Heart left ventricle (tissue), 16 donors: ENCODE results near the gene STAMBP. TPM values are rescaled to one million over a fixed set of nuclear protein-coding genes. Genes with fewer than 3 reads are reported as not detected.

Experiments used
- ATAC-seq, 4 donors: fragments of 200-7000 bp; cut with Tn5 transposase; one replicate each; pipeline ENCODE4 v1.9.1; 2020 to 2022; ENCODE audit warnings: moderate library complexity in 4 of 4, mild to moderate bottlenecking in 3 of 4, moderate number of reproducible peaks in 1 of 4
- DNase-seq, 5 donors: peaks; one replicate each; pipeline ENCODE4 v3.0.0-alpha.2; 2020
- H3K27ac ChIP-seq, 12 donors: fragments of 200-600 bp; sonication (generic) in 4 of 12; one replicate each; pipeline versions ENCODE4 v1.5.0 to v1.8.0; 2016 to 2022; ENCODE audit warnings: mild to moderate bottlenecking in 2 of 12
- H3K27me3 ChIP-seq, 9 donors: fragments of 200-600 bp; sonication (generic) in 2 of 9; one replicate each; pipeline versions ENCODE4 v1.5.1 to v1.8.0; 2016 to 2022; ENCODE audit warnings: mild to moderate bottlenecking in 3 of 9
- H3K36me3 ChIP-seq, 9 donors: fragments of 200-600 bp; sonication (generic) in 2 of 9; one replicate each; pipeline versions ENCODE4 v1.5.0 to v1.8.0; 2018 to 2022; ENCODE audit warnings: mild to moderate bottlenecking in 2 of 9
- H3K4me1 ChIP-seq, 12 donors: fragments of 200-600 bp; sonication (generic) in 4 of 12; one replicate each; pipeline versions ENCODE4 v1.5.0 to v1.8.0; 2016 to 2022; ENCODE audit warnings: mild to moderate bottlenecking in 3 of 12
- H3K4me3 ChIP-seq, 12 donors: fragments of 200-600 bp; sonication (generic) in 4 of 12; one replicate each; pipeline versions ENCODE4 v1.5.0 to v1.8.0; 2017 to 2022; ENCODE audit warnings: mild to moderate bottlenecking in 9 of 12, moderate library complexity in 4 of 12
- H3K9me3 ChIP-seq, 12 donors: fragments of 200-600 bp; sonication (generic) in 4 of 12; one replicate each; pipeline versions ENCODE4 v1.5.0 to v1.8.0; 2016 to 2022; ENCODE audit warnings: mild to moderate bottlenecking in 1 of 12
- POLR2A ChIP-seq, 2 donors: fragments of 450-650 bp; IDR thresholded peaks; one replicate each; pipeline ENCODE4 v1.6.1; 2017; ENCODE audit warnings: antibody characterized with exemption in 2 of 2, mild to moderate bottlenecking in 2 of 2, moderate library complexity in 2 of 2
- WGBS, 4 donors: extraction: QIAGEN DNeasy Blood & Tissue Kit in 2 of 4; methylation state at CpG; one replicate each; pipeline versions ENCODE4 v1.1.5 to v1.1.7; 2013 to 2018; 5-methylcytosine and 5-hydroxymethylcytosine counted together
- intact Hi-C, 10 donors: fragments of 100-400 bp; cut with DNase I; formaldehyde crosslinking; loops; one replicate each; pipeline versions ENCODE4 v1.11.1 to v1.14.2; 2022
- polyA plus RNA-seq, 2 donors: library from polyadenylated mRNA; stranded (reverse); fragments of 200-250 nt; gene quantifications; one replicate each; pipeline ENCODE4 v1.2.3, GENCODE V29; 2013
- total RNA-seq, 9 donors: library from RNA; depleted of rRNA in 2 of 9; stranded (reverse); fragments of >200 nt in 2 of 9; fragmentation: NEBNext Ultra II Directional in 3 of 9; extraction: Animal tissue kit (Norgen Biotek cat#: 25700) in 3 of 9; gene quantifications; one replicate each; pipeline versions ENCODE4 v1.1.0 to v1.2.4, GENCODE V29; 2016 to 2023
- TF ChIP-seq, protein P1 (sequence below), 12 donors: fragments of 200-600 bp; sonication (generic) in 4 of 12; IDR thresholded peaks; one replicate each; pipeline versions ENCODE4 v1.5.0 to v1.8.0; 2018 to 2022; ENCODE audit warnings: antibody characterized with exemption in 12 of 12, mild to moderate bottlenecking in 5 of 12
- donor health status: ischemic (EF 13 %, LVEDD 7.1; RV severe dilation, severe dysfunction).
- donor health status: healthy with polysubstance abuse.
- donor health status: DM: no; HTN: yes; CAD: no.
- donor health status: DM: no; HTN: no; CAD: no.
- donor health status: ischemic (EF 25% LVEDD 6.9; RV normal size, moderate dysfunction).
- donor health status: ischemic (EF 25% LVEDD 5.7; RV mildly dilated, moderate dysfunction).
- donor health status: healthy.
- donor health status: DM: yes; HTN: yes; CAD: no.
- donor health status: ischemic (EF 35%, LVEDD 5.7; RV mildly dilated, moderate dysfunction).
- donor health status: nonischemic (EF 11% LVEDD 7.7; RV severe dilation, severe dysfunction).
- donor health status: DM: yes; HTN: yes; CAD: no.
- donor health status: PGD.
- donor health status: ischemic (EF 29% LVEDD 5.4; RV normal size, mild dysfunction).
- donor health status: nonischemic (EF 23%, LVEDD 6.1; RV moderate dilation, normal function).

The STAMBP gene
- total and polyA plus RNA-seq, 11 donors, result 13.2 to 38.0 (median 33.0) TPM

DNA sequence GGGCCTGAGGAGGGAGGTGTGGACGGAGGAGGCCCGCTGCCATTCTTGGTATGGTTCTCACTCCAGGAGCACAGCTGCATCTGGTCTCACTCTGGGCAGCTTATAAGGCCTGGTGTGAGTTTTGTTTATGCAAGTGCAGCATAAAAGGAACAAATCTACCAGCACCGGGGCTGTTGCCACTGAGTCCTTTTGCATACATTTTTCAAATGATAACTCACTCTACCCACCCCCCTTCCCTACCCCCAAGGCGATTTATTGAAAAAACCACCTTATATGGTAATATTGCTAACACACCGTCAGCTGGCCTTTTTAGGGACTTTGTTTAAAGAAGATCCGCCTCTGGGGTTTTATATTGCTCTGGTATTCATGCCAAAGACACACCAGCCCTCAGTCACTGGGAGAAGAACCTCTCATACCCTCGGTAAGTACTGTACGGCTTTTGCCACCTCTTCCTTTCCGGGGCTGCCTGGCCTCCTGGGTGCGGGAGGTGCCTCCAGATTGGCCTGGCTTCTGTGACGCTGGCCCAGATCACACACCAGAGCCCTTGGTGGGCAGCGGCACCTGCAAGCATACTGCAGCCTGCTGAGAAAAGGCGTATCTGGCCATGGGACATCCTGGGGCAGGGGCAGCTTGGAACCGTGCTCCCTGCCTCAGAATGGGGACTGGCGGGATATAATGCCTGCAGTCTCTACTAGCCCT, 64.0 kb downstream of the STAMBP start, which contains the start of gene ACTG2:
TSS of gene ACTG2 (plus strand) at position 378 of the 699 bp plus-strand sequence. CDS start 8,304 bp downstream, outside the sequence.
- H3K27ac ChIP-seq, result peak within 1 kb of the TSS in 1 of 12 donors; percentile 91
- peak within 1 kb of the TSS in 2 of 12 donors; percentile 12 to 18 for H3K4me3 ChIP-seq
- intact Hi-C loops, result no loop called here

GRCh38 chr2:73893764-73894474, 65.2 kb downstream of the STAMBP start:
- ATAC-seq, result no peak
- Histone ChIP-seq H3K9me3 (no peaks in the 10 kb centered on the region), H3K4me1 (peaks cover 0 to 12% (median 0%) of the 10 kb centered on the region in 12 donors), H3K4me3 (no peak overlapping the region), H3K36me3 (no peaks in the 10 kb centered on the region), H3K27me3 (peaks cover 0 to 6% (median 0%) of the 10 kb centered on the region in 9 donors), H3K27ac (peak overlapping the region in 1 of 12 donors; percentile 91)
- TF ChIP-seq, protein P1, sequence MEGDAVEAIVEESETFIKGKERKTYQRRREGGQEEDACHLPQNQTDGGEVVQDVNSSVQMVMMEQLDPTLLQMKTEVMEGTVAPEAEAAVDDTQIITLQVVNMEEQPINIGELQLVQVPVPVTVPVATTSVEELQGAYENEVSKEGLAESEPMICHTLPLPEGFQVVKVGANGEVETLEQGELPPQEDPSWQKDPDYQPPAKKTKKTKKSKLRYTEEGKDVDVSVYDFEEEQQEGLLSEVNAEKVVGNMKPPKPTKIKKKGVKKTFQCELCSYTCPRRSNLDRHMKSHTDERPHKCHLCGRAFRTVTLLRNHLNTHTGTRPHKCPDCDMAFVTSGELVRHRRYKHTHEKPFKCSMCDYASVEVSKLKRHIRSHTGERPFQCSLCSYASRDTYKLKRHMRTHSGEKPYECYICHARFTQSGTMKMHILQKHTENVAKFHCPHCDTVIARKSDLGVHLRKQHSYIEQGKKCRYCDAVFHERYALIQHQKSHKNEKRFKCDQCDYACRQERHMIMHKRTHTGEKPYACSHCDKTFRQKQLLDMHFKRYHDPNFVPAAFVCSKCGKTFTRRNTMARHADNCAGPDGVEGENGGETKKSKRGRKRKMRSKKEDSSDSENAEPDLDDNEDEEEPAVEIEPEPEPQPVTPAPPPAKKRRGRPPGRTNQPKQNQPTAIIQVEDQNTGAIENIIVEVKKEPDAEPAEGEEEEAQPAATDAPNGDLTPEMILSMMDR (IDR thresholded peaks at IDR 0.05), result no peak
- TF ChIP-seq POLR2A (IDR thresholded peaks at IDR 0.05), result no peak
- WGBS, 4 donors, result 89 to 92% (median 91%) methylated on average over 9 of the region's 9 CpGs
- intact Hi-C loops, result no loop called here
- DNase-seq, result no peak

More for the DNA sequence above, 64.0 kb downstream of the STAMBP start, which contains the start of gene ACTG2:
- DNase-seq, result no peak
- Histone ChIP-seq H3K4me1 (peaks cover 0 to 12% (median 0%) of the 10 kb centered on the region in 12 donors), H3K27me3 (peaks cover 0 to 6% (median 0%) of the 10 kb centered on the region in 9 donors), H3K9me3 (no peaks in the 10 kb centered on the region), H3K36me3 (no peaks in the 10 kb centered on the region)
- TF ChIP-seq POLR2A (IDR thresholded peaks at IDR 0.05), result no peak
- TF ChIP-seq, protein P1 (IDR thresholded peaks at IDR 0.05), result no peak
- WGBS, 4 donors, result 80 to 83% (median 81%) methylated on average over 13 to 15 of the region's 15 CpGs
- ATAC-seq, result no peak

DNA sequence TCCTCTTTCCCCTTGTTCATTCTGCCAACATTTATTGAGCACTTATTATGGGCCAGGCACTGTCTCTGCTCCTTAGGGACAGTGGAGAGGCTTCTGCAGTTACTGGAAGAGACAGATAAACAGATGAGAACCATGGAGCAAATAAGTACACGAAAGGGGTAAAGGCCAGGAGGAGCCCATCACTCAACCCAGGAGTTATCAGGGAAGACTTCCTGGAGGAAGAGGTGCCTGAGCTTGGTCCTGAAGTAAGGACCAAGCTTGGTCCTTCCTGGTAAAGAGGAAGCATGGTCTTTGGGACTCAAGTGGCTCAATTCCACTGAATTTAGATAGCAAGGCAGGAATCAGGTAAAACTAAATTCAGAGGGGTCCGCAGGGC, 65.7 kb downstream of the STAMBP start:
- DNase-seq (no peak), ATAC-seq (no peak)
- H3K4me3 ChIP-seq, result no peak overlapping the region
- intact Hi-C loops, result no loop called here
- no peaks in the 10 kb centered on the region for H3K36me3 ChIP-seq
- H3K9me3 ChIP-seq, result no peaks in the 10 kb centered on the region
- H3K27me3 ChIP-seq, result peaks cover 0 to 3% (median 0%) of the 10 kb centered on the region in 9 donors
- peaks cover 0 to 12% (median 0%) of the 10 kb centered on the region in 12 donors for H3K4me1 ChIP-seq
- TF ChIP-seq, protein P1 (IDR thresholded peaks at IDR 0.05), result no peak
- TF ChIP-seq POLR2A (IDR thresholded peaks at IDR 0.05), result no peak
- peak overlapping the region in 1 of 12 donors; percentile 91 for H3K27ac ChIP-seq
- WGBS, 4 donors, result 84 to 93% (median 91%) methylated on average over 2 of the region's 2 CpGs

- peak overlapping the region in 1 of 12 donors; percentile 91 for H3K27ac ChIP-seq
- no peaks in the 10 kb centered on the region for H3K36me3 ChIP-seq
- no peaks in the 10 kb centered on the region for H3K9me3 ChIP-seq
- no peak for DNase-seq
- WGBS, 4 donors, result 78 to 87% (median 83%) methylated on average over 6 of the region's 6 CpGs
- TF ChIP-seq POLR2A (IDR thresholded peaks at IDR 0.05), result no peak
- TF ChIP-seq, protein P1 (IDR thresholded peaks at IDR 0.05), result no peak
- intact Hi-C loops, result no loop called here
- peaks cover 0 to 12% (median 0%) of the 10 kb centered on the region in 12 donors for H3K4me1 ChIP-seq
- H3K27me3 ChIP-seq, result no peaks in the 10 kb centered on the region
- H3K4me3 ChIP-seq, result no peak overlapping the region
- ATAC-seq, result no peak
These were observed 66.1 kb downstream of the STAMBP start for GRCh38 chr2:73894877-73895276.
